ENCODE results near the gene CFAP100. TPM values are rescaled to one million over a fixed set of nuclear protein-coding genes. Genes with fewer than 3 reads are reported as not detected.

Gene CFAP100
- not detected for total RNA-seq

DNA sequence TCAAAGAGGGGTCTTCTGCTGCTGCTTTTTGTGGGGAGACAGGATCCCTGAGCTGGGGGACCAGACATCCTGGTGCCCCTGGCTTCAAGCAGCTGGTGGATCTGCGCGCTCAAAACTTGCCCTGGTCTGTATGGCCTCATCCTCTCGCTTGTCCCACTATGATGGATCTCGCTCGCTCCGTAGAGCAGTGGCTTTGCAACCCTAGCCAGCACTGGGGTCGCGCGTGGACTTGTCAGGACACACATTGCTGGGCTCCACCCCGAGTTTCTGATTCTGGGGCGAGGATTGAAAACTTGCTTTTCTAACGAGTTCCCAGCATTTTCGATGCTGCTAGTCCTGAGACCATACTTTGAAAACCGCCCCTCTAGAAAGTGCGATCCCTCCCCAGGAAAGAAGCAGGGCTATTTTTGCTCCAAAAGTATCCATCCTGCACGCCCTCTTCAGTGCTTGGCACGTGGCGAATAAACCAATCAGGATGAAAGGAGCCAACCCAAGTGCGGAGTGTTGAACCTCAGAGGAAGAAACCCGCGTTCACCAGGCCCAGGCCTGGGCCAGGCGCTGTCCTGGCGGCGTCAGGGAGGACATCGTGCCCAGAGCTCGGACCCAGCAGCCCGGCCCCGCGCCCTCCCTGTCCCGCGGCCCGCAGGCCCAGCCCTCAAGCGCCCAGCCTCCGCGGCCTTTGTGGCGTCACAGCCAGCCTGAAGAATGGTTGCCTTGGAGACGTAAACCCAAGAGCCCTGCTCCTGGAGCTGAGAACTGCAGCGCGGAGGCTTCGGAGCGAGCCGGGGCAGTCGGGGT lies at the start of gene CFAP100:
CFAP100 (plus strand) TSS at position 731 of the 798 bp plus-strand sequence. CDS start 1,092 bp downstream, outside the sequence.
- Histone ChIP-seq H3K4me1 (peaks cover 0 to 9% of the 10 kb centered on the region in 2 donors), H3K36me3 (no peaks in the 10 kb centered on the region), H3K27ac (no peak within 1 kb of the TSS), H3K9me3 (no peaks in the 10 kb centered on the region), H3K27me3 (no peaks in the 10 kb centered on the region), H3K4me3 (replicated peaks in 1 of 3) (peak within 1 kb of the TSS in 1 of 3 donors; percentile 9)
- intact Hi-C loops (cut with DNase I): loop anchor here (5.0 kb wide), 1 partner anchor 262 kb away; no protein-coding TSS in a partner anchor
- peak; percentile 54 to 62 for DNase-seq
- 47 to 56% methylated on average over 25 to 26 of the region's 43 CpGs for WGBS, 2 donors
- no peak for TF ChIP-seq POLR2A (IDR thresholded peaks at IDR 0.05)
- TF ChIP-seq, protein P1, sequence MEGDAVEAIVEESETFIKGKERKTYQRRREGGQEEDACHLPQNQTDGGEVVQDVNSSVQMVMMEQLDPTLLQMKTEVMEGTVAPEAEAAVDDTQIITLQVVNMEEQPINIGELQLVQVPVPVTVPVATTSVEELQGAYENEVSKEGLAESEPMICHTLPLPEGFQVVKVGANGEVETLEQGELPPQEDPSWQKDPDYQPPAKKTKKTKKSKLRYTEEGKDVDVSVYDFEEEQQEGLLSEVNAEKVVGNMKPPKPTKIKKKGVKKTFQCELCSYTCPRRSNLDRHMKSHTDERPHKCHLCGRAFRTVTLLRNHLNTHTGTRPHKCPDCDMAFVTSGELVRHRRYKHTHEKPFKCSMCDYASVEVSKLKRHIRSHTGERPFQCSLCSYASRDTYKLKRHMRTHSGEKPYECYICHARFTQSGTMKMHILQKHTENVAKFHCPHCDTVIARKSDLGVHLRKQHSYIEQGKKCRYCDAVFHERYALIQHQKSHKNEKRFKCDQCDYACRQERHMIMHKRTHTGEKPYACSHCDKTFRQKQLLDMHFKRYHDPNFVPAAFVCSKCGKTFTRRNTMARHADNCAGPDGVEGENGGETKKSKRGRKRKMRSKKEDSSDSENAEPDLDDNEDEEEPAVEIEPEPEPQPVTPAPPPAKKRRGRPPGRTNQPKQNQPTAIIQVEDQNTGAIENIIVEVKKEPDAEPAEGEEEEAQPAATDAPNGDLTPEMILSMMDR (IDR thresholded peaks at IDR 0.05): no peak

DNA sequence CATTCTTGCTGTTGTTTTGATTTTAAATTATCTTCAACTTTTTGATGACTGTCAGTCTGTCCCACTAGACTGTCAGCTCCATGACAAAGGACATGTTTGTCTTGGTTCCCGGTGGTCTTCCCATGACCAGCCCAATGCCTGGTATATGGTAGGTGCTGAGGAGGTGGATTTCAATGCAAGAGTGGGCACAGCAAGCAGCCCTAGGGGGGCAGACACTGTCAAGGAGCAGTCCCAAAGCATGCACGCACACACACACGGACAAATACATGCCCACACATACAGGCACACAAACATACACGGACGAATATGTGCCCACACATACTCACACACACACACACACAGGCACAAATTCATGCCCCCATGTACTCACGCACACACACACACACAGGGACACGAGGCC lies 49.5 kb upstream of the CFAP100 start:
- WGBS, 2 donors: 96 to 97% methylated on average over 7 of the region's 7 CpGs
- DNase-seq: no peak
- intact Hi-C loops (cut with DNase I): no loop called here
- H3K27me3 ChIP-seq: no peaks in the 10 kb centered on the region
- no peaks in the 10 kb centered on the region for H3K9me3 ChIP-seq
- no peak overlapping the region for H3K27ac ChIP-seq
- TF ChIP-seq, protein P1 (IDR thresholded peaks at IDR 0.05): no peak
- TF ChIP-seq POLR2A (IDR thresholded peaks at IDR 0.05): no peak
- no peaks in the 10 kb centered on the region for H3K4me1 ChIP-seq
- no peak overlapping the region for H3K4me3 ChIP-seq (replicated peaks in 1 of 3)
- H3K36me3 ChIP-seq: no peaks in the 10 kb centered on the region

DNA sequence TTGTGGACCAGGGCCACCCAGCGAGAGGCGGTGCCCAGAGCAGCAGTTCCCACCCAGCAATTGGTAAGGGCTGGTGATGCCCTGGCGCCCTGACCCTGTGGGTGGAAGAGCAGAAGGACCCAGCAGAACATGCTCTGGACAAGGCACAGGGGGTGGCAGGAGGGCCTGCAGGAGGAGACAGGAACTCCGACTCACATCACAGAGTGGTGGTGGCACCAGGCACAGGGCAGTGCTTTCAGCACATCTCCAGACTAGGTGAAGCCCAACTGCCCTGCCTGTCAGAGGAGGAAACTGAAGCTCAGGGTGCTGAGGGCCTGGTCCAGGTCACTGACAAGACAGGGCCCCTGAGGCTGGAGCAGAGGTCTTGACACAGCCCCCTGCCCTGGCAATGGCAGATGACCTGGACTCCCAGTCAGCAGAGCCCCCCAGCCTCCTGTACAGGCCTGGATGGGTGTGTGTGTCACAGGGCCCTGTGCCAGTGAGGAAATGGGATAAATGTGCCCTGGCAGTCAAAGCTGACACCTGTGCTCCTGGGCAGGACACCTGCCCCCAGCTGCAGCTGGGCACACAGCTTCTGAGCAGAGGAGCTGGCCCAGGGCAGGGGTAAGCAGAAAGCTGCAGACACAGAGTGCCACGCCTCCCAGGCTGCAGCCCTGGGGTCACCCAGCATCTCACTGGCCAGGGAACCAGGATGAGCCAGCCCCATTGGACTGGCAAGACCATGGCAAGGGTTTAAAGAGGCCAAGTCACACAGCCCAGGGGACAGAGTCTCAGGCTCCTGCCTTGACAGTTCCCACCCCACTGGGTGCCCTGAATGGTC lies 48.9 kb upstream of the CFAP100 start:
- intact Hi-C loops (cut with DNase I): no loop called here
- Histone ChIP-seq H3K4me3 (replicated peaks in 1 of 3) (no peak overlapping the region), H3K27me3 (no peaks in the 10 kb centered on the region), H3K9me3 (no peaks in the 10 kb centered on the region), H3K27ac (no peak overlapping the region), H3K36me3 (peaks cover 0 to 3% of the 10 kb centered on the region in 2 donors), H3K4me1 (no peaks in the 10 kb centered on the region)
- TF ChIP-seq, protein P1 (IDR thresholded peaks at IDR 0.05): no peak
- TF ChIP-seq POLR2A (IDR thresholded peaks at IDR 0.05): no peak
- DNase-seq: no peak
- WGBS, 2 donors: 93 to 100% methylated on average over 2 to 3 of the region's 5 CpGs

DNA sequence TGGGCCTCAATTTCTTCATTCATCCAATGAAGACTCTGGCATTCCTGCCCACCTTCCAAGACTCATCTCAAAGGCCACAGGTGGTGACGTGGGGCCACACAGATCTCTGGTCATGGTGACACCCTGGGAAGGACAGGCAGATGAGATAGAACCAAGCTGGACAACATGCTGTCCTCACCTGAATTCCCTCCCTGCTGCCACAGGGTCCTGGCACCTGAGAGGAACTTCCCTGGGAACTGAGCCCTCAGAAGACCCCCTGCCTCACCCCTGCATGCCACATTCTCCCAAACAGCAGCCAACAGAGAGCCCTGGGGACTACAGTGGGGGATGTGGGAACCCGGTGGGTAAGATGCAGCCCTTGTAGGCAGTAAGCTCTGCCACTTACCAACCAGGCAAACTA lies 48.2 kb upstream of the CFAP100 start:
- intact Hi-C loops (cut with DNase I): no loop called here
- TF ChIP-seq POLR2A (IDR thresholded peaks at IDR 0.05): no peak
- TF ChIP-seq, protein P1 (IDR thresholded peaks at IDR 0.05): no peak
- no peaks in the 10 kb centered on the region for H3K9me3 ChIP-seq
- DNase-seq: no peak
- 90% methylated on average over 1 to 2 of the region's 2 CpGs for WGBS, 2 donors
- no peak overlapping the region for H3K4me3 ChIP-seq (replicated peaks in 1 of 3)
- no peaks in the 10 kb centered on the region for H3K27me3 ChIP-seq
- peaks cover 0 to 6% of the 10 kb centered on the region in 2 donors for H3K36me3 ChIP-seq
- no peak overlapping the region for H3K27ac ChIP-seq
- no peaks in the 10 kb centered on the region for H3K4me1 ChIP-seq

All from thyroid gland (tissue), 4 donors.